ENCODE measurements around the gene STUB1. TPM values are rescaled to one million over a fixed set of nuclear protein-coding genes. Genes with fewer than 3 reads are reported as not detected.

Gene STUB1
- total and polyA plus RNA-seq, 2 experiments from 2014 or later, result 91.7 to 108 TPM

- TF ChIP-seq ZNF462 (CRISPR knock-in tag; IDR thresholded peaks at IDR 0.05), result no peak
- TF ChIP-seq ETS1 (IDR thresholded peaks at IDR 0.05), result no peak
- TF ChIP-seq POLR2AphosphoS5 (IDR thresholded peaks at IDR 0.05; ENCODE audit: low read depth), result no peak
- no peak for TF ChIP-seq STAT1 (IDR thresholded peaks at IDR 0.05; ENCODE audit: unreplicated experiment)
- no peak for TF ChIP-seq JUNB (IDR thresholded peaks at IDR 0.05; ENCODE audit: unreplicated experiment)
- TF ChIP-seq NANOG (IDR thresholded peaks at IDR 0.05; ENCODE audit: borderline replicate concordance), result no peak
Observed at GRCh38 chr16:702341-702740, 22.1 kb downstream of the STUB1 start (continued).

DNA sequence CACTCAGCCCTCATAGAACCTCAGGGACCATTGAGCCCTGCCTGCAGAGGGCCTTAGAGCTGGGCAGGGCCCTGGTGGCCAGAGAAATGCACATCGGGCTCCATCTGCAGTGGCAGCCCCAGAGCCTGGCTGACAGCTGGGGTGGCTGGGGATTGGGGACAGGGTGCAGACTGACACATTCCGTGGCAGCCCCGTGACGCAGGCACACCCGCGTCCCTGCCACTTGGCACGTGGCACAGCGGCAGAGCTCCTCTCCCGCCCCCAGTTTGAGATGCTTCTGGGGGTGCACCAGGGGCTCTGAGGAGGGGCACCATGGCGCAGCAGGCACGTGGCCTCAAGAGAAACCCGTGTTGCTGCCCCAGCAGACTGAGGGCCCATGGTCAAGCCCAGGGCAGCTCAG is 23.2 kb downstream of the STUB1 start:
- Histone ChIP-seq H3K36me3 (ENCODE audit: insufficient read depth) (no peaks in the 10 kb centered on the region), H3K27me3 (ENCODE audit: insufficient read depth) (peaks cover 93% of the 10 kb centered on the region), H3K4me2 (no peak overlapping the region), H3K27ac (ENCODE audit: low read depth) (no peak overlapping the region), H3K79me2 (replicated peaks; ENCODE audit: insufficient read depth) (no peaks in the 10 kb centered on the region), H4K20me1 (replicated peaks; ENCODE audit: insufficient read depth) (no peaks in the 10 kb centered on the region; the same call in 1 of the 2 replicates), H3K4me1 (ENCODE audit: insufficient read depth) (no peaks in the 10 kb centered on the region), H2AFZ (no peak overlapping the region), H3K4me3 (no peak overlapping the region), H3F3A (replicated peaks; ENCODE audit: low read depth) (0 out of 2 replicates have a peak, but pooled peaks cover 6% of the 10 kb centered on the region), H3K9me2 (ENCODE audit: insufficient read depth) (no peaks in the 10 kb centered on the region)
- no peak for ATAC-seq
- Mint-ChIP-seq H3K9me3 (no peaks in the 10 kb centered on the region; the same call in 2 of the 3 replicates), H3K4me1 (no peaks in the 10 kb centered on the region), H3K36me3 (ENCODE audit: low read depth) (no peaks in the 10 kb centered on the region), H3K27ac (no peak overlapping the region), H3K27me3 (ENCODE audit: insufficient read depth, low read depth, poor library complexity) (peaks cover 76% of the 10 kb centered on the region), H3K4me3 (no peak overlapping the region)
- DNase-seq (ENCODE audit: low spot score), result no peak
- TF ChIP-seq ZNF114 (CRISPR knock-in tag; IDR thresholded peaks at IDR 0.05) (no peak), CREB1 (CRISPR knock-in tag; IDR thresholded peaks at IDR 0.05; ENCODE audit: low read depth) (no peak), STAT1 (IDR thresholded peaks at IDR 0.05; ENCODE audit: unreplicated experiment) (no peak), ZNF331 (CRISPR knock-in tag; IDR thresholded peaks at IDR 0.05; ENCODE audit: low read depth) (no peak), ETS1 (IDR thresholded peaks at IDR 0.05) (no peak)
- TF ChIP-seq, protein P1, sequence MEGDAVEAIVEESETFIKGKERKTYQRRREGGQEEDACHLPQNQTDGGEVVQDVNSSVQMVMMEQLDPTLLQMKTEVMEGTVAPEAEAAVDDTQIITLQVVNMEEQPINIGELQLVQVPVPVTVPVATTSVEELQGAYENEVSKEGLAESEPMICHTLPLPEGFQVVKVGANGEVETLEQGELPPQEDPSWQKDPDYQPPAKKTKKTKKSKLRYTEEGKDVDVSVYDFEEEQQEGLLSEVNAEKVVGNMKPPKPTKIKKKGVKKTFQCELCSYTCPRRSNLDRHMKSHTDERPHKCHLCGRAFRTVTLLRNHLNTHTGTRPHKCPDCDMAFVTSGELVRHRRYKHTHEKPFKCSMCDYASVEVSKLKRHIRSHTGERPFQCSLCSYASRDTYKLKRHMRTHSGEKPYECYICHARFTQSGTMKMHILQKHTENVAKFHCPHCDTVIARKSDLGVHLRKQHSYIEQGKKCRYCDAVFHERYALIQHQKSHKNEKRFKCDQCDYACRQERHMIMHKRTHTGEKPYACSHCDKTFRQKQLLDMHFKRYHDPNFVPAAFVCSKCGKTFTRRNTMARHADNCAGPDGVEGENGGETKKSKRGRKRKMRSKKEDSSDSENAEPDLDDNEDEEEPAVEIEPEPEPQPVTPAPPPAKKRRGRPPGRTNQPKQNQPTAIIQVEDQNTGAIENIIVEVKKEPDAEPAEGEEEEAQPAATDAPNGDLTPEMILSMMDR (conservative IDR thresholded peaks at IDR 0.05; ENCODE audit: low read depth in 2 of 2), result no peak

Data from GM23338 (cell line).